Adipose tissue (tissue), 3 donors: Measurements from ENCODE around the gene NIM1K. TPM values are rescaled to one million over a fixed set of nuclear protein-coding genes. Genes with fewer than 3 reads are reported as not detected.
"Not testable (repeated sequence)": the region's sequence is repeated elsewhere in the genome, so short reads cannot be mapped to it uniquely, and the experiment has no call there.

ENCODE experiments used
- H3K27ac ChIP-seq: one replicate; pipeline ENCODE4 v1.5.1; 2013; ENCODE audit warnings: low read depth, low read length
- WGBS, 3 donors: extraction: QIAGEN DNeasy Blood & Tissue Kit; methylation state at CpG; one replicate each; pipeline ENCODE4 v1.1.7; 2013; 5-methylcytosine and 5-hydroxymethylcytosine counted together
- polyA plus RNA-seq, 3 donors: library from polyadenylated mRNA; stranded (reverse); fragments of 200-250 nt; gene quantifications; one replicate each; pipeline ENCODE4 v1.2.3, GENCODE V29; 2013
- donor health status: healthy with polysubstance abuse.
- donor health status: Bipolar disorder and iron deficiency.
- donor health status: healthy.

NIM1K gene
- polyA plus RNA-seq, 3 donors = 0.20 to 0.34 (median 0.33) TPM

DNA sequence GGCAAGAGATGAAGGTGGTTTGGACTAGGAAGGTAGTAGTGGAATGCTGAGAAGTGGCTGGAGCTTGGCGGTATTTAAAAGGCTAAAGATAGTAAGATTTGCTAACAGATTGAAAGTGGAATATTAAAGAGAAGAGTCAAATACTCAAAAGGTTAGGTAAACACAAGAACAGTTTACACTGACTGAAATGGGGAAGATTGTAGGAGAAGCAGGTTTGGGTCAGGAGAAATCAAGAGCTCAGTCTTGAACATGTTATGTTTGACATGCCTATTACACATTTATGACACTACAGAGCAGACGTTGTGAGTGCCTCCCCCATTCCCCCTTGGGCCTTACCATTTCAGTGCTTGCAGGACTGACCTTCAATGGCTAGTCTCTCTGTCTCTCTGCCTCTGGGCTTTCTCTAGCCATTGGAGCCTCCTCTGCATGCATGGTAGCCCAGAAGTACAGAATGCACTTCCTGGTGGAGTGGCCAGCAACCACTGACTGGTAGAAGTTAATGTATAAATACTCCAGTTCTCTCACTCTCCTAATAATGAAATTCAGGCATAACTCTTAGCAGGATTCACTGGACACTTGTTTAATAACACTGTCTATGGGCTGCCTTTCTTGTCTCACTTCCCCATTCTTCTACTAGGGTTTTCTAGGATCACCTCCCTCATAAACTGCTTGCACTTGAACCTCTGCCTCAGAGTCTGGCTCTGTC is 64.4 kb downstream of the NIM1K start:
- 26 to 55% (median 51%) methylated on average over 2 of the region's 2 CpGs for WGBS, 3 donors
- no peak overlapping the region for H3K27ac ChIP-seq

- WGBS, 3 donors = 76 to 91% (median 84%) methylated on average over 1 of the region's 1 CpG
- H3K27ac ChIP-seq = no peak overlapping the region
Measured at GRCh38 chr5:43258116-43258515, 66.1 kb downstream of the NIM1K start.

GRCh38 chr5:43262269-43262668 is 70.2 kb downstream of the NIM1K start:
- 90 to 96% (median 90%) methylated on average over 2 of the region's 2 CpGs for WGBS, 3 donors
- not testable (repeated sequence) for H3K27ac ChIP-seq

GRCh38 chr5:43268188-43268820 is 76.3 kb downstream of the NIM1K start:
- no peak overlapping the region for H3K27ac ChIP-seq
- 74 to 94% (median 85%) methylated on average over 1 of the region's 1 CpG for WGBS, 3 donors

DNA sequence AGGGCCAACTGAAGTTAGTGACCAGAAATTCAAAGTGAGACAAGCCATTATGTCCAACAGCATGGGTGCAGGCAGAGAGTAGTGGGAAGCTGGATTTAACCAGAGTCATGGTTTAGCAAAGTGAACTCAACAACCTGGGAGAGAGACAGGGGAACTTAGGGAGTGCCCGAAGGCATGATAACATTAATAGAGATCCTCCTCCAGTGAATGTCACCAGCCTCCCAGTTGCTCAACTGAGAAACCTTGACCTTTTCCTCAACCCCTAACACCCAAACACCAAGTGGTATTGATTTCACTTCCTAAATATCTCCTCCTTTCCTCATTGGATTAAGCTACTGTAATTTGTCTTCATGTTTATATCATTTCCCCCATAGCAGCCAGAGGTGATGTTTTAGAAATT is 78.6 kb downstream of the NIM1K start:
- 64 to 100% (median 85%) methylated on average over 1 of the region's 1 CpG for WGBS, 3 donors
- no peak overlapping the region for H3K27ac ChIP-seq

GRCh38 chr5:43273552-43273951 is 81.5 kb downstream of the NIM1K start:
- H3K27ac ChIP-seq = no peak overlapping the region

DNA sequence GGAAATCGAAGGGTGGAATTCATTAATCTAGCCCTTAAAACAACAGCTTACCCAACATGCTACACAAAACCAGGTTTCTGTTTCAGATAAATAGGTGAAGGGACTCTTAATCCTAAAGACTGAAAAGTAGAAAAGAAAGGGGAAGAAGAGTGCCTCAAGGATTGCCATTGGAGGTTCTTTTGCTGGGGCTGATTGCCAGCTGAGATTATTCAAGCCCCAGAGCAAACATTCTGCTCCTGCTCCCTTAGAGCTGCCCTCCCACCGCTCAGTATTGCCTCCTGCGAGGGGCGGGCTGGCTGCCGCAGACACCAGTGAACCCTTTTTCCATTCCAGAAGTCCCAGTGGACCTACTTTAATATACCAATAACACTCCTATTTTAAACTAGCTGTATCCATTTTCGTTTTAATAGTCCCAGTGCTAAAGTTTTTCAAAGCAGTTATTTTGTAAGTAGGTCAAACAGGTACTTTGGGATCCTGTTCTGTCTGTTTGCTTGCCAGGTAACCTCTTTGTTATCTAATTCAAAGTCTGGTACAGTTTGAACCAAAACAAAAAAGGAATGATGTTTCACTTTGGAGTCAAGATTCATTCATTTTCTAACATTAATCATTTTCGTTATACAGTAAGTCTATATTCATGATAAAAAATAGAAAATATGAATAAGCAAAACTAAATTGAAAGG is 82.5 kb downstream of the NIM1K start:
- WGBS, 3 donors = 35 to 44% (median 42%) methylated on average over 7 of the region's 7 CpGs
- no peak overlapping the region for H3K27ac ChIP-seq

DNA sequence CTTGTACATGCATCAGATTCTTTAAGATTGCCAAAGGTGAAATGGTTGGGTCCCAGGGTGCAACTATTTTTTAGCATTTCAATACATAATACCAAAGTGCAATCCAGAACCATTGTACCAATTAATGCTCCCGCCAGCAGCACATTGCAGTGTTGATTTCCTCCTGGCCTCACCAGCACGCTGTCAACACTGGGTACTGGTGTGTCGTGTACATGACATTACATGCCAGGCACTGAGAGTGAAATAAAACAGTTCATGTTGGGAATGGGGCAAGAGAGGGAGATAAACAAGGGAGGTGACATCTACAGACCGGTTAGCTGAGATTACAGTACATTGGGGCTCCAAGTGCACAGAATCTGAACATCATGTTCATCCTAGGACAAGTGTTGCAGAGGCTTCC is 83.4 kb downstream of the NIM1K start:
- 89 to 94% (median 93%) methylated on average over 4 of the region's 4 CpGs for WGBS, 3 donors
- no peak overlapping the region for H3K27ac ChIP-seq

DNA sequence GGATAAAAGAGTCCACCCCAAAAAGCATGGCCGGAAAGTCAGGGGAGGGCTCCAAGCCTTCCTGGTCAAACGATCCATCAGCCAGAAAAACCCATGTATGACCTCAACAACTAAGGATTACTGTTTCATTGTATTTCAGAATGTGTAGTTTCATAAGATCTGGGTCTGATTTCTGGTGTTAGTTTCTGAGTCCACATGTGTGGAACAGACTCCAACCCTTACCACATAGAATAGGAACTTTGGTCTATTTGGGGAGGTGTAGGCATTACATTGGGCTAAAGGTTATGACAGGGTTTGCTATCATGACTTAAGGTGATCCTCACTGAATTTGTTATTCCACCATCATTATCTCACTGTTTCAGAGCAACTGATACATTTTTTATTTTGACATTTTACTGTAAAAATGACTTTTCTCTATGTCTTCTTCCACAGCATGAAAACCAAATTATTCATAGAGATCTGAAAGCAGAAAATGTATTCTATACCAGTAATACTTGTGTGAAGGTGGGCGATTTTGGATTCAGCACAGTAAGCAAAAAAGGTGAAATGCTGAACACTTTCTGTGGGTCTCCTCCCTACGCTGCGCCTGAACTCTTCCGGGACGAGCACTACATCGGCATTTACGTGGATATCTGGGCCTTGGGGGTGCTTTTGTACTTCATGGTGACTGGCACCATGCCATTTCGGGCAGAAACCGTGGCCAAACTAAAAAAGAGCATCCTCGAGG is 87.7 kb downstream of the NIM1K start:
- H3K27ac ChIP-seq = no peak overlapping the region
- 87 to 90% (median 90%) methylated on average over 12 of the region's 12 CpGs for WGBS, 3 donors

DNA sequence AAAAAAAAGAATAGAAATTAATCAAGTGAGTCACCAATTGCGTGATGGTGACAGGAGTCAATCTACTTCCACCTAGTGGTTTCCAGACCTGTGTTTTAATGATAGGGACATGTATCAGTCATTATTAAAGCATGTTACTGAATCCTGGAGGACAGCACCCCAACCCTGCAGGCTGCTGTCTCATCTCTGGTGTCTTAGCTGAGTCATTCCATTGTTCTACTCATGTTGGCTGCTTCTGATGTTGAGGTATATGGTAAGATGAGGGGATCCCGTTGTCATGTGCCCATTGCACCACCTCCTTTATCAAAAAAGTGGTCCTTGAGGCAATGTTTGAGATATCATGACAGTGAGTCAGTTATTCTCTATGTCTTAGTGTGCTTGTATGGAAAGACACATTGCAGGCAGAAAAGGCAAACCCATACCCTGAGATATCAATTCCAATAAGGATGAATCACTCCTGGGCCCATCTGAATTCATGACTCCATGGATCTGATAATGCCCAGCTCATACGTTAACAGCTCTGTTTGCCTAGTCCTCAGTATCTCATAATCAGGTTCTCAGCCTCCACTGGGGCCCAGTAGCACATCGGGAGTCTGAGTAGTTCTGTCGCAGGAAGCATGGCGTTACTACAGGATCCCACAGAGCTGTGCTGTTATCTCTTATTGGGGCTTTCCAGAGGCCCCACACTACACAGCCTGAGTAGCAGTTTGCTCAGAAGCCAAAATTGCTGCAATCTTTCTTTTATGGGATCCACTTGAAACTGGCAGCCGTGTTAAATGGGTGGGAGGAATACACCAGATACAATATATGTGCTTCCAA is 90.0 kb downstream of the NIM1K start:
- 80 to 85% (median 81%) methylated on average over 7 of the region's 7 CpGs for WGBS, 3 donors
- H3K27ac ChIP-seq = no peak overlapping the region

DNA sequence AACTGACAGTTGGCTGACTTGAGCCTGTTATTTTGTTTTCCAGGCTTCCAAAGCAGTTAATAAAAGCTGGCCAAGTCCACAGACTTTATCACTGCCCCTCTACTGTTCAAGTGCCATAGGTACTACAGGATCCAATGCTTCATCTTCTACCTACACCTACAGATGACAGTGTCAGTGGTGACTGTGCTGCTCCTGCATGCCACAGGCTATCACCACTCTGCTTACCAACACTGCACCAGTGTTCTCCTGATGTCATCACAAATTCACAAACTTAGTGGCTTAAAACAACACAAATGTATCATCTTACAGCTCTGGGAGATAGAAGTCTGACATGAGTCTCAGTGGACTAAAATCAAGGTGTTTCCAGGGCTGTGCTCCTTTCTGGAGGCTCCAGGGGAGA is 94.6 kb downstream of the NIM1K start:
- no peak overlapping the region for H3K27ac ChIP-seq

- no peak overlapping the region for H3K27ac ChIP-seq
- 91 to 97% (median 94%) methylated on average over 4 of the region's 4 CpGs for WGBS, 3 donors
Measured at GRCh38 chr5:43287493-43287892, 95.5 kb downstream of the NIM1K start.

DNA sequence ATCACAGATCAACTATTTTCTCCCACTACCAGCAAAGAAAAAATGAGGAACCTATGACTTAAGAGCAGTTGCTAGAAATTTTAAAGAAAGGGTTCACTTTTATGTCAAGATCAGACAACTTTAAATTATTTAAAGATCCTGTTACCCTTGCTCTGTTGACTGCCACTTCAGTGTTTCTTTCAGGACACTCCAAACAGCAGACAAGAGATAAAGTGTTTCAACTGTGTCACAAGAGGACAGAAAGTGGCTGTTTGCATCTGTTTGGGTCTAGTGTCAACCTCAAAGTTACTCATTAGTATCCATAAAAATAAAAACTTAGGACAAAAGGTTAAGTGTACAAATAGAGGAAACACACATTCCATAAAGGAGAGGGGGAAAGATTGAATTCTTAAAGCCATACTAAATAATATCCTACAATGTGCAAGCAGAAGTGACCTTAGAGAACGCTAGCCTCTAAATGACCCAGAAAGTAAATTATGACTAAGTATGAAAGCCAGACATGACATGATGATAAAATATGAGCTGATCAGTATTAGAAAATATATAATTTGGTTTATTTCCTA is 96.3 kb downstream of the NIM1K start:
- WGBS, 3 donors = 92 to 97% (median 94%) methylated on average over 1 of the region's 1 CpG
- H3K27ac ChIP-seq = no peak overlapping the region

DNA sequence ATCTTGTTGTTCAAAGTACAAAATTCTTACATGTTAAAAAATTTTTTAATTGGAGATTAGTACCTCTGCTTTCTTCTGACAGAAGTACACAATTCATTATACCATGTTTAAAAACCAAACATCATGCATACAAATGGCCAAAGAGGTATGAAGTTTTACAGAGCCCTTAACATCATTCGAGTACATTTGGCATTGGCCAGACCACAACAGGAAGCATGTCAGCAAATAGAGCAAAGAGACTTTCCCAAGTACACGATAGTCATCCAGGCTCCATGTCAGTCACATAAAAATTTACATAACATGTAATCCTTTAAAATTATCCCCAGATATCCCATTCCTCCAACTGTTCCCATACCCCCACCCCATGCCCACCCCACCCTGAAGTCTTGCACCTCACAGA is 98.7 kb downstream of the NIM1K start:
- 45 to 79% (median 56%) methylated on average over 2 of the region's 2 CpGs for WGBS, 3 donors
- no peak overlapping the region for H3K27ac ChIP-seq

DNA sequence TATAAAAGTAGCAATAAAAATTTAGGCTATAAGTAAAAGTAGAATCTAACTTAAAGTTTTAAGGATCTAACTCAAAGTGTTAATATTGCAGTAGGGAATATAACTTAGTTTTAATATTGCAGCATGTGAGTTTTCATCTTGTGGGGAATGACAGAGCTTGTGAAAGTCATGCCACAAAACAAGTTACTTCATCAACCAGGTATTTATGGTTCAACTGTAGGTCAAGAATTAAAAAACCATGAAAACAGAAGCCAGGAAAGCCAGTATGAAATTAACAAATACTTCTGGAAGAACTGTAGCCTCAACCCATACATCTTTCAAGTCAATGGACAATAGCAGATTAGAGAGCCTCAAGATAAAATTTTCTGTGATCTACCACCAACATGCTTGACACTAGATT is 102.2 kb downstream of the NIM1K start:
- no peak overlapping the region for H3K27ac ChIP-seq

GRCh38 chr5:43295202-43295601 is 103.2 kb downstream of the NIM1K start:
- H3K27ac ChIP-seq = no peak overlapping the region
- 69 to 91% (median 89%) methylated on average over 2 of the region's 2 CpGs for WGBS, 3 donors

DNA sequence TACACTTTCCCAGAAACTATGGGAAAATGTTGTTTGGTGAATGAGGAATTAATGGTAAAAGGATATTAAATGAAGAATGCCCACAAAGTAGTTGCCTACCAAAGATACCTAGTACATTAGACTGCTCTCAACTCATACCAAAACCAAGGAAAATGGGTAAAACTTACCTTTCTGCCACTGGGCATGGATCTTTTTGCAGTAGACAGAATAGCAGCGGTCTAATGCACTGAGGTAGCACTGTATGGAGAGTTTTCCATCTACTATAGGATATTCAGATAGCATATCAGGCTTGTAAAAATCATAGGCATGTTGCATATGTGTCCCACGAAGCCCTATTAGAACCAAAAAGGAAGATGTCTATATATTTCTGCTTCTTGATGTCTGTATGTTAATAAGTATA is 104.8 kb downstream of the NIM1K start:
- 90 to 96% (median 94%) methylated on average over 2 of the region's 2 CpGs for WGBS, 3 donors
- no peak overlapping the region for H3K27ac ChIP-seq

DNA sequence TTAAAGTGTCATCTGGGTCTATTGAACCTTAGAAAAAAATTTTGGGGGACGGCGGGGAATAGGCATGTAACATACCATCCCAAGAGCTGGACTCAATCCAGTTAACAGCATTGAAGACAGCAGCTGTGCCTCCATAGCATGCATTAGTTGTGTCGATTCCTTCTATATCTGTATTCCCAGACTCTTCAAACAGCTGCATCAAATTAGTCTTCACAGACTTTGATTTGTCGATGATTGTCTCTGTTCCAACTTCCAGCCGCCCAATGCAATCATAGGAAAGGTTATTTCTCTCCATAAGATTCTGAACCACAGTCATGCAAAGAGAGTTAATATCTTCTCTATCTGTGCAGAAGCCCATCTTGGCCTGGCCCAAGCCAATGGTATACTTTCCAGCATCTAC is 106.4 kb downstream of the NIM1K start:
- H3K27ac ChIP-seq = no peak overlapping the region
- whole genome bisulfite sequencing, 3 donors = 92 to 97% (median 96%) methylated on average over 5 of the region's 5 CpGs
